Measurements from ENCODE around the gene BOLA2.
"Not testable (repeated sequence)": the region's sequence is repeated elsewhere in the genome, so short reads cannot be mapped to it uniquely, and the experiment has no call there.

Gene BOLA2

GRCh38 chr16:29454269-29454668 lies at the start of gene BOLA2, which contains the start of gene SLX1B:
Gene BOLA2 (minus strand): TSS chr16:29454351. CDS start chr16:29454253, 98 bp downstream.
Gene SLX1B (plus strand): TSS chr16:29454533.
- not testable (repeated sequence) for H3K9me3 ChIP-seq (ENCODE audit: low read length); H3K27me3 ChIP-seq (ENCODE audit: insufficient read depth, low read length); H3K4me3 ChIP-seq (ENCODE audit: low read length); H3K36me3 ChIP-seq (ENCODE audit: insufficient read depth, low read length); H3K4me1 ChIP-seq (ENCODE audit: insufficient read depth, low read length); H2AFZ ChIP-seq (ENCODE audit: low read depth, low read length)

- not testable (repeated sequence) for H2AFZ ChIP-seq (ENCODE audit: low read depth, low read length); H3K9me3 ChIP-seq (ENCODE audit: low read length); H3K4me1 ChIP-seq (ENCODE audit: insufficient read depth, low read length); H3K4me3 ChIP-seq (ENCODE audit: low read length); H3K27me3 ChIP-seq (ENCODE audit: insufficient read depth, low read length); H3K36me3 ChIP-seq (ENCODE audit: insufficient read depth, low read length)
Measured at GRCh38 chr16:29482276-29482675, 28.1 kb upstream of the BOLA2 start.

GRCh38 chr16:29472065-29472464 lies 17.9 kb upstream of the BOLA2 start:
- H3K36me3 ChIP-seq (ENCODE audit: insufficient read depth, low read length); H3K4me3 ChIP-seq (ENCODE audit: low read length); H2AFZ ChIP-seq (ENCODE audit: low read depth, low read length); H3K4me1 ChIP-seq (ENCODE audit: insufficient read depth, low read length); H3K9me3 ChIP-seq (ENCODE audit: low read length); H3K27me3 ChIP-seq (ENCODE audit: insufficient read depth, low read length): not testable (repeated sequence)

- not testable (repeated sequence) for H3K27me3 ChIP-seq (ENCODE audit: insufficient read depth, low read length); H3K4me3 ChIP-seq (ENCODE audit: low read length); H2AFZ ChIP-seq (ENCODE audit: low read depth, low read length); H3K9me3 ChIP-seq (ENCODE audit: low read length); H3K36me3 ChIP-seq (ENCODE audit: insufficient read depth, low read length); H3K4me1 ChIP-seq (ENCODE audit: insufficient read depth, low read length)
Measured at GRCh38 chr16:29469660-29470059, 15.5 kb upstream of the BOLA2 start.

GRCh38 chr16:29467654-29468366 lies 13.7 kb upstream of the BOLA2 start:
- not testable (repeated sequence) for H3K4me3 ChIP-seq (ENCODE audit: low read length); H3K9me3 ChIP-seq (ENCODE audit: low read length); H2AFZ ChIP-seq (ENCODE audit: low read depth, low read length); H3K27me3 ChIP-seq (ENCODE audit: insufficient read depth, low read length); H3K4me1 ChIP-seq (ENCODE audit: insufficient read depth, low read length); H3K36me3 ChIP-seq (ENCODE audit: insufficient read depth, low read length)

DNA sequence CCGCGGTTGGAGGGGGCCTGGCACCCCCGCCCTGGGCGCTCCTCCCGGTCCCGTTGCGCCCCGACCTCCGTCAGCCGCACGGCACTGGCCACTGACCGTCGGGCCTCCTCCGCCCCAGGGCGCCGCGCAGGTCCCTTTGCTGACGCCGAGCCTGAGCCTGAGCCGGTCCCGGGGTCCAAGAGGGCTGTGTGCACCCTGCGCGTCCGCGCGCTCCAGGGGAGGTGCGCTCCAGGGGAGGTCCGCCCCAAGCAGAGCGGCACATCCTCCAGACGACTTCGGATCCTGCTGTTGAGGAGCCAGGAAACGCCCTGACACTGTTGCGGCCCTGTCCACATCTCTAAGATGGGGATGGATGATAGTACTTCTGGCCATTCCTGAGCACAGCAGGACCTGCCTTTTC lies 12.8 kb upstream of the BOLA2 start:
- H3K9me3 ChIP-seq (ENCODE audit: low read length); H3K27me3 ChIP-seq (ENCODE audit: insufficient read depth, low read length); H2AFZ ChIP-seq (ENCODE audit: low read depth, low read length); H3K36me3 ChIP-seq (ENCODE audit: insufficient read depth, low read length); H3K4me1 ChIP-seq (ENCODE audit: insufficient read depth, low read length); H3K4me3 ChIP-seq (ENCODE audit: low read length): not testable (repeated sequence)

DNA sequence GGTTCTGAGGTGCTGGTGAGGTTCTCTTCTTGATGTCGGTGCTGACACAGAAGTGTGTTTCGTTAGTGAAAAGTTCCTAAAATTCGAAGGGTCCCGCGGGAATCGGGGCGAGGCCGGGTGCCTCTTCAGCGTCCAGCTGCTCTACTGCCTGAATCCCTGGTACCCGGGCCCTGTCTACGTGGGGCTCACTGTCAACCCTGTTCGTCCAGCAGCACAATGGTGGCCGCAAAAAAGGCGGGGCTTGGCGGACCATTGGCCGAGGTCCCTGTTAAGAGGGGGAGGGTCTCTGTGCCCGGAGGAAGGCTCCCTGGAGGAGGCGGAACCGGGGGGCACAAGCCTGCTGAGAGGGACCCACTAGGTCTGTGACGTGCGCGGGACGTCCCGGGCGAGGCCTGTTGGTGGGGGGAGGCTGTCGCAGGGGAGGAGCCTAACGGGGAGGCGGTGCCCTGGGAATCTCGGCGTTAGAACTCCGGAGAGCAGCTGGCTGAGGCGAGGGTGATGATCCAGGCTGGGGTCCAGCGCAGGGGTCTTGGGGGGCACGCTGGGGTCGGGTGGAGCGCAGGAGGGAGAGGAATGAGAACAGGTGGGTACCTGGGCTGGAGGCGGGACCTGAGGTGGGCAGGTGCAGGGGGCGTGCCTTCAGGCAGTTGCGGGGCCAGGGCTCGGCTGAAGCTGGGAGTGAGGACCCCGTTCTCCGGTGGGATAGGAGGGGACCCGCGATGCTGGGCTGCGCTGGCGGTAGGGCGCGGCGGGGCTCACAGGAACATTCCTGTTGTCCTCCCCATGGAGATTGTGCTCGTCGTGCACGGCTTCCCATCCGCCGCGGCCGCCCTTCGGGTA lies 12.1 kb upstream of the BOLA2 start:
- H3K4me3 ChIP-seq (ENCODE audit: low read length); H3K4me1 ChIP-seq (ENCODE audit: insufficient read depth, low read length); H3K27me3 ChIP-seq (ENCODE audit: insufficient read depth, low read length); H2AFZ ChIP-seq (ENCODE audit: low read depth, low read length); H3K36me3 ChIP-seq (ENCODE audit: insufficient read depth, low read length); H3K9me3 ChIP-seq (ENCODE audit: low read length): not testable (repeated sequence)

DNA sequence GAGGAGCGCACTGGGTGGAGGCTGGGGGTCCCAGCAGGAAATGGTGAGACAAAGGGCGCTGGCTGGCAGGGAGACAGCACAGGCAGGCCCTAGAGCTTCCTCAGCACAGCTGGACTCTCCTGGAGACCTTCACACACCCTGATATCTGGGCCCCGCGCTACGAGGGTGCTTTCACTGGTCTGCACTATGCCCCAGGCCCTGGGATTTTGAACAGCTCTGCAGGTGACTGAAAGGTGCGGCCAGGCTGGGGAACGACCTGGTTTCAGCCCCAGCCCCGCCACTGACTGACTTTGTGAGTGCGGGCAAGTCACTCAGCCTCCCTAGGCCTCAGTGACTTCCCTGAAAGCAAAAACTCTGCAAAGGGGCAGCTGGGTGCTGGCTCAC lies 6.5 kb upstream of the BOLA2 start:
- not testable (repeated sequence) for H3K9me3 ChIP-seq (ENCODE audit: low read length)

GRCh38 chr16:29459706-29460646 lies 5.8 kb upstream of the BOLA2 start, which contains the start of gene SULT1A4:
Gene SULT1A4 (plus strand): TSS chr16:29459913. CDS start chr16:29461386, 1,473 bp downstream.
- H3K4me3 ChIP-seq (ENCODE audit: low read length); H3K4me1 ChIP-seq (ENCODE audit: insufficient read depth, low read length); H2AFZ ChIP-seq (ENCODE audit: low read depth, low read length); H3K27me3 ChIP-seq (ENCODE audit: insufficient read depth, low read length); H3K36me3 ChIP-seq (ENCODE audit: insufficient read depth, low read length); H3K9me3 ChIP-seq (ENCODE audit: low read length): not testable (repeated sequence)

More for the DNA sequence above, 6.5 kb upstream of the BOLA2 start:
- not testable (repeated sequence) for H3K4me1 ChIP-seq (ENCODE audit: insufficient read depth, low read length); H3K4me3 ChIP-seq (ENCODE audit: low read length); H3K27me3 ChIP-seq (ENCODE audit: insufficient read depth, low read length); H3K36me3 ChIP-seq (ENCODE audit: insufficient read depth, low read length); H2AFZ ChIP-seq (ENCODE audit: low read depth, low read length)

- H3K27me3 ChIP-seq (ENCODE audit: insufficient read depth, low read length); H3K9me3 ChIP-seq (ENCODE audit: low read length); H2AFZ ChIP-seq (ENCODE audit: low read depth, low read length); H3K4me3 ChIP-seq (ENCODE audit: low read length); H3K4me1 ChIP-seq (ENCODE audit: insufficient read depth, low read length); H3K36me3 ChIP-seq (ENCODE audit: insufficient read depth, low read length): not testable (repeated sequence)
Measured at GRCh38 chr16:29457660-29458059, 3.5 kb upstream of the BOLA2 start.

- not testable (repeated sequence) for H3K4me3 ChIP-seq (ENCODE audit: low read length); H3K4me1 ChIP-seq (ENCODE audit: insufficient read depth, low read length); H2AFZ ChIP-seq (ENCODE audit: low read depth, low read length); H3K9me3 ChIP-seq (ENCODE audit: low read length); H3K27me3 ChIP-seq (ENCODE audit: insufficient read depth, low read length); H3K36me3 ChIP-seq (ENCODE audit: insufficient read depth, low read length)
Measured at GRCh38 chr16:29454828-29455227, 677 bp upstream of the BOLA2 start.

DNA sequence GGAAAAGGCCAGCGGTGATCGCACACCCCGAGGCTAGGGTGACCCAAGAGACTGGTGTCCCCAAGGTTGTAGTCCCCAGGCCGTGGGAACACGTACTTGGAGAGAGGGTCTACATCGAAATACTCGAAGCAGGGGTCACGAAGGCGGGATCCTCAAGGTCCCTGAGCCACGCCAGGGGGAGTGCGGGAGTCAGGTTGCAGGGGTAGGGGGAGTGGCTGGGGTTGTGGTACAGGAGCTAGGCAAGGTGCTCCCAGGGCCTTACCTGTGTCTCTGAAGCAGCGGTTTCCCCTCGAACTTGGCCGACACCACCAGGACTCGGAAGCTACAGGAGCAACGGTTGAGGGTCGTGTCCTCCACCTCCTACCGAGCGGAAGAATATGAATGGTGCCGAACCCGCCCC lies 397 bp downstream of the BOLA2 start:
- not testable (repeated sequence) for H3K36me3 ChIP-seq (ENCODE audit: insufficient read depth, low read length); H2AFZ ChIP-seq (ENCODE audit: low read depth, low read length); H3K4me1 ChIP-seq (ENCODE audit: insufficient read depth, low read length); H3K27me3 ChIP-seq (ENCODE audit: insufficient read depth, low read length); H3K9me3 ChIP-seq (ENCODE audit: low read length); H3K4me3 ChIP-seq (ENCODE audit: low read length)

- not testable (repeated sequence) for H3K9me3 ChIP-seq (ENCODE audit: low read length); H3K4me1 ChIP-seq (ENCODE audit: insufficient read depth, low read length); H3K27me3 ChIP-seq (ENCODE audit: insufficient read depth, low read length); H2AFZ ChIP-seq (ENCODE audit: low read depth, low read length); H3K4me3 ChIP-seq (ENCODE audit: low read length); H3K36me3 ChIP-seq (ENCODE audit: insufficient read depth, low read length)
Measured at GRCh38 chr16:29425390-29425789, 28.8 kb downstream of the BOLA2 start.
